NCI-H1417 (cell line): ENCODE data around the gene RNFT1.
A peak's percentile ranks its signal among the peaks of the same experiment; 100 is the strongest.
"Not testable (repeated sequence)": the region's sequence is repeated elsewhere in the genome, so short reads cannot be mapped to it uniquely, and the experiment has no call there.

Experiments
- DNase-seq, 3 experiments: peaks; one replicate each; lab custom pipeline; 2025; lab: John Stamatoyannopoulos, UW

RNFT1 gene

GRCh38 chr17:59964482-59965328 is at the start of gene RNFT1:
RNFT1 (minus strand) TSS chr17:59964740; CDS start chr17:59964663, 77 bp downstream.
- DNase-seq: peak; percentile 90 to 91 (median 90)

DNA sequence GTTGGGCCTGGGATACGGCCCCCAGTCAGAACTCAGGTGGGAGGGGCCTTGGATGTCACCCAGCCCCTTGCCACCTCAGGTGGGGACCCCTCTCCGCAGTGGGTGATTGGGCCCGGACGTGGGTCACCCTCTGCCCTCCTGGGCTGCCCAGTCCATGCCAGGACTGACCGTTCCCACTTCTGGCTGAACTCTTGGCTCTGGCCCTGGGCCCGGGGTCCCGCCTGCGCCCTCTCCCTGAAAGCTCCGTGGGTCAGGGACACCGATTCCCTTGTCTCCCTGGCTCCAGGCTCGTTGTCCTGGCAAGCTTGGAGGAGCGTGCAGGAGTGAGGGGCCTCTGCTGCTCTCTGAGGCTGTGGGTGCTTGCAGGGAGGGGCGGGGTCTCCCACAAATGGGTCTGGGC is 44.8 kb upstream of the RNFT1 start:
- not testable (repeated sequence) for DNase-seq

- DNase-seq: not testable (repeated sequence)
These were observed 43.8 kb upstream of the RNFT1 start for GRCh38 chr17:60008377-60008776.

DNA sequence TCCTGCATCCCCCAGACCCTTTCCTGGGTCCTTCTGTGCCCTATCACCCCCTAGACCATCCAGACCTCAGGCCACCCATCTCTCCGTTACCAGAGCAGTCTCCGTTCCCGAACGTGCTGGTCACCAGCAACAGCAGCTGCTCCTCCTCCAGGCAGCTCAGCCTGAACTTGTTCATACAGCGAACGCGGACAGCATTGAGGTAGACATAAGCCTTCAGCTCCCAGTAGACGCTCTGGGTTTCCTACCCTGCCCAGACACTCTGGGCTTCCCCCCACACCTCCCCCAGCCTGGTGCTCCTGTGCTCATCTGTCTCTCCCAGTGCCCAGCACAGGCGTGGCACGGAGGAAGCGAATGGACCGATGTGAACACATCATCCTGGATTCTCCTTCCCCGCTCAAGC is 41.6 kb upstream of the RNFT1 start:
- DNase-seq: no peak

- DNase-seq: not testable (repeated sequence)
These were observed 40.0 kb upstream of the RNFT1 start for GRCh38 chr17:60004561-60004960.

DNA sequence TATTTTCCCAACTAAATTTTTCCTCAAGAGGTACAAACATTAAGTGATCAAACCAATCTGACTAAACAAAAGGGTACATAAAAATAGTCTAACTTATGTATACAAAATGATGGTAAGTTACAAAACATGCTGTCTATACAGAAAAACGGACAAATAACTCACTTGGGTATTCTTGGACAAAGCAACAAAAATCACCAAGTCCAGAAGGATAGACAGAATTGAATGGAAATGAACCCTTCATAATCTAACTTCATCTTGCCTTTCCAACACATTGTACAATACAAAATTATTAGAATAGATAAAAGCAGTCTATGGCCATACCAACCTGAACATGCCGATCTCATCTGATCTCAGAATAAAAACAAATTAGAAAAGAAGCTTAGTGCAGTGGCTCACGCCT is 37.9 kb upstream of the RNFT1 start:
- not testable (repeated sequence) for DNase-seq

DNA sequence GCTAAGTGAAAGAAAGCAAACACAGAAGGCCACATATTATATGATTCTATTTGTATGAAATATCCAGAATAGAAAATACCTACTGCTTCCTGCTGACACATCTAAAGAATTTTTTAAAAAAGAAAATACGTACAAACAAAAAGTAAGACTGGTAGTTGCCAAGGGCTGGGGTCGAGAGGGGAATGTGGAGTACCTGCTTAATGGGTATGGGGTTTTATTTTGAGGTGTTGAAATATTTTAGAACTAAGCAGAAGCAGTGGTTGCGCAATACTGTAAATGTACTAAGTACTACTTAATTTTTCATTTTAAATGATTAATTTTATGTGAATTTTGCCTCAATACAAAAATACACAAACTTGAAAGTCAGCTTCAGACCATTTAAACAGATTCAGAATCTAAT is 32.1 kb upstream of the RNFT1 start:
- DNase-seq: not testable (repeated sequence)

- DNase-seq: not testable (repeated sequence)
These were observed 10.6 kb upstream of the RNFT1 start for GRCh38 chr17:59975166-59975565.

- not testable (repeated sequence) for DNase-seq
These were observed 8.9 kb upstream of the RNFT1 start for GRCh38 chr17:59973483-59973882.

GRCh38 chr17:59972778-59973177 is 8.2 kb upstream of the RNFT1 start:
- DNase-seq: no peak

DNA sequence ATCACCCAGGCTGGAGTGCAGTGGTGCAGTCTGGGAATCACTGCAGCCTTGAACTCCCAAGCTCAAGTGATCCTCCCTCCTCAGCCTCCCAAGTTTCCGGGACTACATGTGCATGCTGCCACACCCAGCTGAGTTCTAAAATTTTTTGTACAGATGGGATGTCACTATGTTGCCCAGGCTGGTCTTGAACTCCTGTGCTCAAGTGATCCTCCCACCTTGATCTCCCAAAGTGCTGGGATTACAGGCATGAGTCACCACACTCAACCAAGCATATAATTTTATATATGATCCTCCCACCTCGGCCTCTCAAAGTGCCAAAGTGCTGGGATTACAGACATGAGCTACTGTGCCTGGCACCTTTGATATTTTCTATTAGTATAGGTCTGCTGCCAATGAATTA is 7.2 kb upstream of the RNFT1 start:
- DNase-seq: not testable (repeated sequence)

DNA sequence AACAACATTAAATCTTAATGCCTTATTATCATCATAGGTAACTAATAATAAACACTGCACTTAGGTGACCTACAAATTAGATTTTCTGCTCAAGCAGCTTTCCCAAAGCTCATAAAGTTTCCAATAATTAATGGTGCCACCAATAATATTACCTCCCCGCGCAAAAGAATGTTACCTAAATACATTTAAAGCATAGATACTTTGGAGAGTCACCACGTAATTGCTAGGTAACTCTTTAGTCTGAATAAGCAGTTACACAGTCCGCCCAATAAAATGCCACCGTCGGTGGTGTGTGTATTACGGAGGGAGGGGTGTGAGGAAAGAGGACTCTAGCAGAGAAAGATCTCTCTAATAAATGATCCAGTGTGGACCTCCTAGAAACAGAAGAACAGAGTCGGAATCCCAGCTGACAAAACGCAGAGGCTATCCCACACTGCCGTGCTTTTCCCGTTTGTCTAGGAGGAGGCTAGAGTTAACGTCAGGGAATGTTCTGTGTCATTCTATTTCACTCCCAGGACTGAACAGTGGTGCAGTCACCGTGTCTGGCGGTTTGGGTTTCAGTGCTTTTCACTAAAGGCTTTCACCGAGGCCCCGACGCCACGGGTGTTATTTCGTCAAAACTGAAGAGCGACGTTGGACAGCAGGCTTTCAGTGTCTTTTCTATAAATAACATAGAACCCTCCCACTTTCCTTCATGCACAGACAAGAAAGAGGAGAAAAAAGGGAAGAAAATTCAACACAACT is 630 bp downstream of the RNFT1 start:
- peak; percentile 48 to 83 (median 70) for DNase-seq

- DNase-seq: no peak
These were observed 1.7 kb downstream of the RNFT1 start for GRCh38 chr17:59962739-59963318.

DNA sequence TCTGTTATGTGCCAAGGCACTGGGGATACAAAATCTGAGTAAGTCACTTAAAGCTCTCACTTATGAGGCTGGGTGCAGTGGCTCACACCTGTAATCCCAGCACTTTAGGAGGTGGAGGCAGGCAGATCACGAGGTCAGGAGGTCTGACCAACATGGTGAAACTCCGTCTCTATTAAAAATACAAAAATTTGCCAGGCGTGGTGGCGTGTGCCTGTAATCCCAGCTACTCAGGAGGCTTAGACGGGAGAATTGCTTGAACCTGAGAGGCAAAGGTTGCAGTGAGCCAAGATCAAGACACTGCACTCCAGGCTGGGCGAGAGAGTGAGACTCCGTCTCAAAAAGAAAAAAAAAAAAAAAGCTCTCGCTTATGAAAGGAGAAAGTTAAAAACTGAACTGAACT is 5.0 kb downstream of the RNFT1 start:
- not testable (repeated sequence) for DNase-seq

DNA sequence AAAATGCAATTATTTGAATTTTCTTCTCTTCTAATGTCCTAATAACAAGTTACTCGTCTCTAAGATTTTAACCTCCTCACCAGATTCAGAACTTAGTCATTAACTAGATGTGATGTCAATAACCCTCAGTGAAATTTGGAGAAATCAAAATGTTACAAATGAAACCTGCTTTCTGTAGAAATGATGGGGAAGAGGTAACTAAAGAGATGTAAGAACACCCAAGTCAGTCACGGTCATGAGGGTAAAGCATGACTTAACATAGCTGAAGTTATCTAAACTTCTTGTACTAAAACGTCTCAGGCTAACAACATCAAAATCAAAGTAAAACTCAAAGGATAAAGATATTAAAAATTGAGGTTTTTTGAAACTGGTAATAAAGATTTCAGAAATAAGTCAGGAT is 9.7 kb downstream of the RNFT1 start:
- no peak for DNase-seq

GRCh38 chr17:59950049-59950448 is 14.5 kb downstream of the RNFT1 start:
- no peak for DNase-seq

- not testable (repeated sequence) for DNase-seq
These were observed 17.2 kb downstream of the RNFT1 start for GRCh38 chr17:59947310-59947709.

GRCh38 chr17:59946433-59946832 is 18.1 kb downstream of the RNFT1 start:
- not testable (repeated sequence) for DNase-seq

DNA sequence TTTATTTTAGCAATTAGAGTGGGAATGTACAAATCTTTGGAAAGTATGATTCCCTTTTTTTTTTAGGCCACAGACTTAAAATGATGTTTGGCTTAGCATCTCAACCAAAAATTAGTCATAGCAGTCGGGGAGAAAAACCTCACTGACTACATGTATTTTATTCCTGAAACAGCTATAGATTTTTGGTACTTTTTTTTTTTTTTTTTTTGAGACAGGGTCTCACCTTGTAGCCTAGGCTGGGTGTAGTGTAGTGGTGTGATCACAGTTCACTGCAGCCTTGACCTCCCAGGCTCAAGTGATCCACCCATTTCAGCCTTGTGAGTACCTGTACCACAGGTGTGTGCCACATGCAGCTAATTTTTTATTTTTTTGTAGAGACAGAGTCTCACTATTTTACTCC is 23.4 kb downstream of the RNFT1 start:
- DNase-seq: no peak

DNA sequence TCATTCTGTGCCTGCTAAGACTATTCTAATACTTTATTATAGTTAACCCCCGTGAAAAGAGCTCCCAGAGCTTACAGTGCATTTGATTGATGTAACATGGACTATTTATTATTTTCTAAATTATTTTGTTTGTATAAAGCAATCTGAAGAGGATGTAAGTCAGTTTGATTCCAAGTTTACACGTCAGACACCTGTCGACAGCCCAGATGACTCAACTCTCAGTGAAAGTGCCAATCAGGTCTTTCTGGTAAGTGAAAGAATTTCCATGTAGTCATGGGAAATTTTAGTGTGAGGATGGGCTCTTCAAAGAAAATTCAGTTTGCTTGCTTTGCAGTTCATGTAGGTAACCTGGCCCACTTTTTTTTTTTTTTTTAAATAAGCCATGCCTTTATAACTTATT is 23.8 kb downstream of the RNFT1 start:
- DNase-seq: not testable (repeated sequence)

DNA sequence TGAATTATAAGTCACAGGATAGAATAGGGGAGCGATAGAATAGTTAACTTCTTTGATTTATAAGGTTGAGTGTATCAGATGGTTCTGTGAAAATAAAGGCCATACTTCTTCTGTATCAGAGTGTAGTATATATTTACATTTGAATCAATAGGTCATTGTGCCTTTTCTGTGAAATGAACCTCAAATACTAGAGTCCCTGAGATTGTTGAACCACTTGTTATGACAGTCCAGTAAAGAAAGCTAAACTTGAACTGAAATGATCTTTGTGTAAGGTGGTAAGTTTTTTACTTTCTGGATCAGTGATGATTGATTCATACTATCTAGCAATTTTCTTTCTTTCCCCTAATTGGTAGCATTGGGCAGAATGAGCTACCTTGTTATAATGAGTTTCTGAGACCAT is 31.2 kb downstream of the RNFT1 start:
- not testable (repeated sequence) for DNase-seq

- DNase-seq: not testable (repeated sequence)
These were observed 33.8 kb downstream of the RNFT1 start for GRCh38 chr17:59930768-59931167.

DNA sequence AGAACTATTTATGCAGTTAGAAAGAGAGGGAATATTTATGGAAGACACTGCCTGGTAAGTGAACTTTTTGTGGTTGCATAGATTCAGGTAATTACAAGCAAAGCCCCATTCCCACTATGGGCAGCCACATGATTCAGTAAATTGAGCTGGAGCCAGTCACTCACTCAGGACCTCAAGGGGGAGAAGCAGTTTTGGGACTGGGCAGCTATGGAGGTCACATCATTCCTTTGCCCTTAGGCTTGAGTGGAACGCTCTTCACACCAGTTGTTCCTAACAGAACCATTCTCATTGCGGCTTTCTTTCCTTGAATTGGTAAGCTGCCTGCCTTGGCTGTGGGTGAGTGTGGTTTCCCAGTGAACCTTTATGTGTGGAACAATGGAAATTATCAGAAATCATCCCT is 34.4 kb downstream of the RNFT1 start:
- DNase-seq: not testable (repeated sequence)
